GM19372 (cell line): ENCODE results near the gene SLIT1.

ENCODE experiments used
- ATAC-seq: cut with Tn5 transposase; IDR thresholded peaks from one replicate; pipeline ENCODE4 v1.9.1; 2021; ENCODE audit warnings: mild to moderate bottlenecking, low read depth, moderate library complexity; ENCODE audit not compliant: unreplicated experiment

SLIT1 gene

GRCh38 chr10:97185326-97186058 lies at the start of gene SLIT1:
Gene SLIT1, minus strand, starts transcription at chr10:97185959. Its CDS starts 285 bp downstream, at chr10:97185674.
- no peak for ATAC-seq

GRCh38 chr10:97235353-97235752 lies 49.6 kb upstream of the SLIT1 start:
- ATAC-seq, result no peak

GRCh38 chr10:97234400-97234799 lies 48.6 kb upstream of the SLIT1 start:
- ATAC-seq, result no peak

GRCh38 chr10:97230146-97230545 lies 44.4 kb upstream of the SLIT1 start:
- no peak for ATAC-seq

- ATAC-seq, result no peak
These were observed 43.7 kb upstream of the SLIT1 start for GRCh38 chr10:97229322-97230015.

GRCh38 chr10:97228775-97229157 lies 43.0 kb upstream of the SLIT1 start:
- ATAC-seq, result no peak

- ATAC-seq, result no peak
These were observed 42.5 kb upstream of the SLIT1 start for GRCh38 chr10:97228130-97228774.

GRCh38 chr10:97226398-97226797 lies 40.6 kb upstream of the SLIT1 start:
- no peak for ATAC-seq

GRCh38 chr10:97224483-97225435 lies 39.0 kb upstream of the SLIT1 start:
- ATAC-seq, result no peak

- no peak for ATAC-seq
These were observed 36.7 kb upstream of the SLIT1 start for GRCh38 chr10:97222326-97222961.

GRCh38 chr10:97220355-97220754 lies 34.6 kb upstream of the SLIT1 start:
- no peak for ATAC-seq

- ATAC-seq, result no peak
These were observed 31.5 kb upstream of the SLIT1 start for GRCh38 chr10:97217299-97217698.

- no peak for ATAC-seq
These were observed 30.0 kb upstream of the SLIT1 start for GRCh38 chr10:97215619-97216260.

- ATAC-seq, result no peak
These were observed 27.7 kb upstream of the SLIT1 start for GRCh38 chr10:97213431-97213830.

GRCh38 chr10:97211229-97211628 lies 25.5 kb upstream of the SLIT1 start:
- ATAC-seq, result no peak

- ATAC-seq, result no peak
These were observed 24.8 kb upstream of the SLIT1 start for GRCh38 chr10:97210543-97210960.

GRCh38 chr10:97207756-97208346 lies 22.1 kb upstream of the SLIT1 start:
- no peak for ATAC-seq

GRCh38 chr10:97207131-97207530 lies 21.4 kb upstream of the SLIT1 start:
- no peak for ATAC-seq
